KOPT-K1 (cell line): ENCODE data around the gene TCF3.
"Not testable (repeated sequence)": the region's sequence is repeated elsewhere in the genome, so short reads cannot be mapped to it uniquely, and the experiment has no call there.

ENCODE experiments used
- H3K27ac ChIP-seq: fragments of 200-600 bp; sonication (generic); 2 replicates; pipeline ENCODE4 v1.5.1; 2016; ENCODE audit warnings: antibody characterized with exemption, mild to moderate bottlenecking, low read depth, low read length; ENCODE audit not compliant: poor library complexity, severe bottlenecking
- H3K36me3 ChIP-seq: fragments of 200-600 bp; sonication (generic); 2 replicates; pipeline ENCODE4 v1.5.1; 2017; ENCODE audit warnings: antibody characterized with exemption, mild to moderate bottlenecking, low read length, moderate library complexity; ENCODE audit not compliant: insufficient read depth
- H3K9me3 ChIP-seq: fragments of 200-600 bp; sonication (generic); 2 replicates; pipeline ENCODE4 v1.5.1; 2017; ENCODE audit warnings: antibody characterized with exemption, low read length, mild to moderate bottlenecking; ENCODE audit not compliant: insufficient read depth, poor library complexity, severe bottlenecking

The TCF3 gene

GRCh38 chr19:1648920-1649541 is 3.4 kb downstream of the TCF3 start:
- Histone ChIP-seq H3K36me3 (peaks cover 62% of the 10 kb centered on the region), H3K9me3 (no peaks in the 10 kb centered on the region), H3K27ac (no peak overlapping the region)

- H3K9me3 ChIP-seq, result no peaks in the 10 kb centered on the region
- H3K27ac ChIP-seq, result no peak overlapping the region
- peaks cover 68% of the 10 kb centered on the region for H3K36me3 ChIP-seq
These were observed 4.0 kb downstream of the TCF3 start for GRCh38 chr19:1648459-1648849.

- peaks cover 75% of the 10 kb centered on the region for H3K36me3 ChIP-seq
- no peaks in the 10 kb centered on the region for H3K9me3 ChIP-seq
- no peak overlapping the region for H3K27ac ChIP-seq
These were observed 4.6 kb downstream of the TCF3 start for GRCh38 chr19:1647501-1648458.

GRCh38 chr19:1646659-1647453 is 5.6 kb downstream of the TCF3 start:
- Histone ChIP-seq H3K9me3 (no peaks in the 10 kb centered on the region), H3K27ac (no peak overlapping the region), H3K36me3 (peaks cover 84% of the 10 kb centered on the region)

- no peak overlapping the region for H3K27ac ChIP-seq
- no peaks in the 10 kb centered on the region for H3K9me3 ChIP-seq
- H3K36me3 ChIP-seq, result peaks cover 91% of the 10 kb centered on the region
These were observed 6.3 kb downstream of the TCF3 start for GRCh38 chr19:1646149-1646548.

- no peaks in the 10 kb centered on the region for H3K9me3 ChIP-seq
- H3K36me3 ChIP-seq, result peaks cover 100% of the 10 kb centered on the region
- no peak overlapping the region for H3K27ac ChIP-seq
These were observed 7.1 kb downstream of the TCF3 start for GRCh38 chr19:1645299-1645698.

- H3K9me3 ChIP-seq, result no peaks in the 10 kb centered on the region
- no peak overlapping the region for H3K27ac ChIP-seq
- H3K36me3 ChIP-seq, result peaks cover 100% of the 10 kb centered on the region
These were observed 8.3 kb downstream of the TCF3 start for GRCh38 chr19:1644070-1644469.

GRCh38 chr19:1640893-1641448 is 11.4 kb downstream of the TCF3 start:
- H3K36me3 ChIP-seq, result peaks cover 100% of the 10 kb centered on the region
- not testable (repeated sequence) for H3K27ac ChIP-seq, H3K9me3 ChIP-seq

GRCh38 chr19:1636325-1637236 is 15.8 kb downstream of the TCF3 start:
- no peaks in the 10 kb centered on the region for H3K9me3 ChIP-seq
- H3K27ac ChIP-seq, result no peak overlapping the region
- H3K36me3 ChIP-seq, result peaks cover 100% of the 10 kb centered on the region

GRCh38 chr19:1634938-1635243 is 17.5 kb downstream of the TCF3 start:
- H3K27ac ChIP-seq, result no peak overlapping the region
- no peaks in the 10 kb centered on the region for H3K9me3 ChIP-seq
- peaks cover 100% of the 10 kb centered on the region for H3K36me3 ChIP-seq

GRCh38 chr19:1634242-1634937 is 18.0 kb downstream of the TCF3 start:
- Histone ChIP-seq H3K9me3 (no peaks in the 10 kb centered on the region), H3K36me3 (peaks cover 100% of the 10 kb centered on the region), H3K27ac (no peak overlapping the region)

- H3K9me3 ChIP-seq, result no peaks in the 10 kb centered on the region
- H3K36me3 ChIP-seq, result peaks cover 90% of the 10 kb centered on the region
These were observed 19.1 kb downstream of the TCF3 start for GRCh38 chr19:1633269-1633826.

GRCh38 chr19:1632462-1633268 is 19.8 kb downstream of the TCF3 start:
- Histone ChIP-seq H3K9me3 (no peaks in the 10 kb centered on the region), H3K36me3 (peaks cover 83% of the 10 kb centered on the region), H3K27ac (no peak overlapping the region)

More at GRCh38 chr19:1633269-1633826, 19.1 kb downstream of the TCF3 start:
- no peak overlapping the region for H3K27ac ChIP-seq
